Heart left ventricle (tissue), 13 donors: ENCODE data around the gene MAPK10.

Experiments
- CTCF ChIP-seq, 12 donors: fragments of 200-600 bp; sonication (generic) in 4 of 12; IDR thresholded peaks; one replicate each; pipeline versions ENCODE4 v1.5.0 to v1.8.0; 2018 to 2022; ENCODE audit warnings: antibody characterized with exemption in 12 of 12, mild to moderate bottlenecking in 5 of 12
- POLR2A ChIP-seq, 2 donors: fragments of 450-650 bp; IDR thresholded peaks; one replicate each; pipeline ENCODE4 v1.6.1; 2017; ENCODE audit warnings: antibody characterized with exemption in 2 of 2, mild to moderate bottlenecking in 2 of 2, moderate library complexity in 2 of 2
- donor health status: ischemic (EF 13 %, LVEDD 7.1; RV severe dilation, severe dysfunction).
- donor health status: DM: no; HTN: yes; CAD: no.
- donor health status: DM: no; HTN: no; CAD: no.
- donor health status: ischemic (EF 25% LVEDD 6.9; RV normal size, moderate dysfunction).
- donor health status: ischemic (EF 25% LVEDD 5.7; RV mildly dilated, moderate dysfunction).
- donor health status: ischemic (EF 35%, LVEDD 5.7; RV mildly dilated, moderate dysfunction).
- donor health status: nonischemic (EF 11% LVEDD 7.7; RV severe dilation, severe dysfunction).
- donor health status: DM: yes; HTN: yes; CAD: no.
- donor health status: PGD.
- donor health status: ischemic (EF 29% LVEDD 5.4; RV normal size, mild dysfunction).
- donor health status: nonischemic (EF 23%, LVEDD 6.1; RV moderate dilation, normal function).

GRCh38 chr4:86014599-86014998 lies 345.3 kb downstream of the MAPK10 start:
- TF ChIP-seq CTCF (IDR thresholded peaks at IDR 0.05): no peak
- no peak for TF ChIP-seq POLR2A (IDR thresholded peaks at IDR 0.05)
